Left lung (tissue), 10 donors: ENCODE data around the gene SERP2. TPM values are rescaled to one million over a fixed set of nuclear protein-coding genes. Genes with fewer than 3 reads are reported as not detected.

Experiments used
- ATAC-seq: fragments of 200-7000 bp; cut with Tn5 transposase; one replicate; pipeline ENCODE4 v1.9.1; 2020; ENCODE audit warnings: moderate library complexity
- DNase-seq, 4 donors: peaks; one replicate each; pipeline ENCODE4 v3.0.0-alpha.2; 2013 to 2020
- H3K27ac ChIP-seq, 2 donors: fragments of 200-600 bp; sonication (generic) in 1 of 2; one replicate each; pipeline versions ENCODE4 v1.5.0 to v1.8.0; 2020 to 2021
- H3K27me3 ChIP-seq, 2 donors: fragments of 200-600 bp; sonication (generic) in 1 of 2; one replicate each; pipeline versions ENCODE4 v1.5.0 to v1.8.0; 2020 to 2021
- H3K36me3 ChIP-seq, 2 donors: fragments of 200-600 bp; sonication (generic) in 1 of 2; one replicate each; pipeline versions ENCODE4 v1.5.0 to v1.8.0; 2020 to 2021
- H3K4me1 ChIP-seq, 2 donors: fragments of 200-600 bp; one replicate each; pipeline ENCODE4 v1.8.0; 2021
- H3K4me3 ChIP-seq, 2 donors: fragments of 200-600 bp; sonication (generic) in 1 of 2; one replicate each; pipeline versions ENCODE4 v1.5.0 to v1.8.0; 2020 to 2021; ENCODE audit warnings: mild to moderate bottlenecking in 1 of 2
- H3K9me3 ChIP-seq, 2 donors: fragments of 200-600 bp; sonication (generic) in 1 of 2; one replicate each; pipeline versions ENCODE4 v1.5.0 to v1.8.0; 2020 to 2021
- CTCF ChIP-seq, 2 donors: fragments of 200-600 bp; sonication (generic) in 1 of 2; IDR thresholded peaks; one replicate each; pipeline versions ENCODE4 v1.5.0 to v1.8.0; 2021; ENCODE audit warnings: antibody characterized with exemption in 2 of 2
- intact Hi-C, 2 donors: fragments of 100-400 bp; cut with DNase I; formaldehyde crosslinking; loops; one replicate each; pipeline versions ENCODE4 v1.11.2 to v1.14.2; 2022
- polyA plus RNA-seq, 6 donors: library from polyadenylated mRNA; unstranded; fragments of 120-200 nt; gene quantifications; one replicate each; pipeline ENCODE4 v1.2.1, GENCODE V29; 2013; ENCODE audit not compliant: insufficient read length in 6 of 6
- total RNA-seq, 2 donors: library from RNA; stranded (reverse); fragmentation: NEBNext Ultra II Directional; extraction: Animal tissue kit (Norgen Biotek cat#: 25700); gene quantifications; one replicate each; pipeline ENCODE4 v1.2.1, GENCODE V29; 2021
- donor health status: DM: no; HTN: yes; CAD: no.
- donor health status: DM: no; HTN: no; CAD: no.

The SERP2 gene
- total and polyA plus RNA-seq, 8 donors, result 1.9 to 9.8 (median 9.1) TPM

- Histone ChIP-seq H3K27me3 (no peaks in the 10 kb centered on the region), H3K36me3 (no peaks in the 10 kb centered on the region), H3K9me3 (no peaks in the 10 kb centered on the region), H3K27ac (no peak overlapping the region), H3K4me1 (no peaks in the 10 kb centered on the region), H3K4me3 (no peak overlapping the region)
- DNase-seq, result no peak
- TF ChIP-seq CTCF (IDR thresholded peaks at IDR 0.05), result no peak
- intact Hi-C loops, result no loop called here
- ATAC-seq, result no peak
Measured at GRCh38 chr13:44389876-44390275, 16.3 kb downstream of the SERP2 start.

- Histone ChIP-seq H3K4me3 (no peak overlapping the region), H3K4me1 (no peaks in the 10 kb centered on the region), H3K27me3 (no peaks in the 10 kb centered on the region), H3K27ac (no peak overlapping the region), H3K36me3 (no peaks in the 10 kb centered on the region), H3K9me3 (no peaks in the 10 kb centered on the region)
- DNase-seq (no peak), ATAC-seq (peak; percentile 72)
- TF ChIP-seq CTCF (IDR thresholded peaks at IDR 0.05), result no peak
- intact Hi-C loops, result no loop called here
Measured at GRCh38 chr13:44393391-44393790, 19.8 kb downstream of the SERP2 start.

GRCh38 chr13:44394658-44395057, 21.0 kb downstream of the SERP2 start:
- DNase-seq, result no peak
- no peaks in the 10 kb centered on the region for H3K9me3 ChIP-seq
- no peaks in the 10 kb centered on the region for H3K36me3 ChIP-seq
- H3K27ac ChIP-seq, result no peak overlapping the region
- H3K4me3 ChIP-seq, result no peak overlapping the region
- ATAC-seq, result no peak
- no peaks in the 10 kb centered on the region for H3K4me1 ChIP-seq
- TF ChIP-seq CTCF (IDR thresholded peaks at IDR 0.05), result no peak
- no peaks in the 10 kb centered on the region for H3K27me3 ChIP-seq
- intact Hi-C loops, result no loop called here

- Histone ChIP-seq H3K27me3 (no peaks in the 10 kb centered on the region), H3K27ac (peak overlapping the region in 1 of 2 donors; percentile 36), H3K9me3 (no peaks in the 10 kb centered on the region), H3K4me3 (no peak overlapping the region), H3K36me3 (no peaks in the 10 kb centered on the region), H3K4me1 (no peaks in the 10 kb centered on the region)
- TF ChIP-seq CTCF (IDR thresholded peaks at IDR 0.05), result no peak
- intact Hi-C loops, result no loop called here
- ATAC-seq (no peak), DNase-seq (no peak)
Measured at GRCh38 chr13:44395976-44396694, 22.5 kb downstream of the SERP2 start.

GRCh38 chr13:44396701-44397580, 23.3 kb downstream of the SERP2 start:
- TF ChIP-seq CTCF (IDR thresholded peaks at IDR 0.05), result no peak
- Histone ChIP-seq H3K4me1 (no peaks in the 10 kb centered on the region), H3K9me3 (no peaks in the 10 kb centered on the region), H3K27ac (peak overlapping the region in 1 of 2 donors; percentile 36), H3K27me3 (no peaks in the 10 kb centered on the region), H3K36me3 (no peaks in the 10 kb centered on the region), H3K4me3 (no peak overlapping the region)
- DNase-seq (peak in 2 of 4 donors; percentile 43 to 51), ATAC-seq (peak; percentile 41)
- intact Hi-C loops, result no loop called here
